Right forelimb (tissue), 1 donor: ENCODE measurements around the gene NFATC4.

Source experiments
- DNase-seq: peaks from one replicate; pipeline ENCODE4 v3.0.0-alpha.2; 2018

The NFATC4 gene

DNA sequence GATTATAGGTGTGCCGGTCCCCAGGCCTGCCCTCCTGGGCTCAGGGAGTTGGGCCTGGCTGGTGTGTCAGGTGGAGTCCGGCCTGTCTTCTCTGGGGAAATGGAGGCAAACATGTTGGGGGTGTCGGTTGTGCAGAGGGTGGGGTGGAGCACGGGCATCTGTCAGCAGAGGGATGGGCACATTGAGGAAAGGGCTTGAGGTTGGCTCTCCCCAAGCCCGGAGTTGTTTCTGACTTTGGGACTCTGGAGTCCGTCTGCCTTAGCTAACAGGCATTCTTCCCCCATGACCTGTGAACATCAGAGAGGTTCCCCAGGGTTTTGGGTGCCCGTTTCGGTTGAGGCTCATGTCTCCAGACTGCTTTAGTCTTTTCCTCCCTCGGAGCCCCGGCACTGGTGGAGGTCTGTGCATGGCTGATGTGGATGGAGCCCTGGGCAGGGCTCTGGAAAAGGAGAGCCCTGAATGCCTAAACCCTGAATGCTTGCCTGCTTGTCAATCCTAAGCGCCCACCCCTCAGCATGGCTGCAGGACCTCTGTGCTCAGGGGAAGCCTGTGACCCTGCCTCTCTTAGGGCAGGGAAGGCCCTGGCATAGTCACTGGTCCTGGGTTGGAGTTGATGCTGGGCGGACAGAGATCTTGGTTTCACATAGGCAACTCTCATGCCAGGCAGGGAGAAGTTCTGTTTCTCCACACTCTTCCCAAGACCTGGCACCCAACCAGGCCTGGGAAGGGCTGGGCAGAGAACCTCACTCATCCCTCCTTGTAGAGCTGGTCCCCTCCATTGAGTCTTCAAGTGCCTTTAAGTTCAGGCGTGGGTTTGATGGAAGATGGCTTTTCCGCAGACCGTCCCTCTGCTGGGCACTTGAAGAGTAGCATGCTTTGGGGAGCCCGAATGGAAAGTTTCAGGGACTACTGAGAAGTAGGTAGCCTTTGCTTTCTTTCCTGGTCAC, 43.7 kb downstream of the NFATC4 start:
- no peak for DNase-seq

DNA sequence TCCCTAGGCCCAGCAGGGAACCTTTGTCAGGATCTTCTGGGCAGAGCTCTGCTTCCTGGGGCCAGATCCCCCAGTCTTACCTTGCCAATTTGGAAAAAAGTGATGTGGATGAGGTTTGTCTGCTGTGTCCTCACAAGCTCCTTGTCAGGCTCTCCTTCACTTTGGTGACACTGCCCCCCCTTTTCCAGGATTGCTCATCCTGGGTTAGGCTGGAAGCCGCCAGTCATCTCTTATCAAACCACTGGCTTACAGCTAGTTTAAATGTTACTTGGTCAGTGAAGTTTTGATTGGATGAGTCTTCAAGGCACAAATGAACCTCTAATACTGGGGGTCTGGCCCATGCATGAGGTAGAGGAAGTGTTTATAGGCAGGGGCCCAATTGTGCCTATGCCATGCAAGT, 46.1 kb downstream of the NFATC4 start:
- no peak for DNase-seq

DNA sequence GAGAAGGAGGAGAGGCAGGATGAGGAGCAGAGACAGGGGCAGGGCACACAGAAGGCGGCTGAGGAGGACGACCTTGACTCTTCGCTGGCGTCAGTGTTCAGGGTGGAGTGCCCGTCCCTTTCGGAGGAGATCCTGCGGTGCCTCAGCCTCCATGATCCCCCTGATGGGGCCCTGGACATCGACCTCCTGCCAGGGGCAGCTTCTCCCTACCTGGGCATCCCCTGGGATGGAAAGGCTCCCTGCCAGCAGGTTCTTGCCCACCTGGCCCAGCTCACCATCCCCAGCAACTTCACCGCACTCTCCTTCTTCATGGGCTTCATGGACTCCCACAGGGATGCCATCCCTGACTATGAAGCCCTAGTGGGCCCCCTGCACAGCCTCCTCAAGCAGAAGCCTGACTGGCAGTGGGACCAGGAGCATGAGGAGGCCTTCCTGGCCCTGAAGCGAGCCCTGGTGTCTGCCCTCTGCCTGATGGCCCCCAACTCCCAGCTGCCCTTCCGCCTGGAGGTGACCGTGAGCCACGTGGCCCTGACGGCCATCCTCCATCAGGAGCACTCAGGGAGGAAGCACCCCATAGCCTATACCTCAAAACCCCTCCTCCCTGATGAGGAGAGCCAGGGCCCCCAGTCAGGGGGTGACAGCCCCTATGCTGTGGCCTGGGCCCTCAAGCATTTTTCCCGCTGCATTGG, 46.9 kb downstream of the NFATC4 start:
- no peak for DNase-seq

DNA sequence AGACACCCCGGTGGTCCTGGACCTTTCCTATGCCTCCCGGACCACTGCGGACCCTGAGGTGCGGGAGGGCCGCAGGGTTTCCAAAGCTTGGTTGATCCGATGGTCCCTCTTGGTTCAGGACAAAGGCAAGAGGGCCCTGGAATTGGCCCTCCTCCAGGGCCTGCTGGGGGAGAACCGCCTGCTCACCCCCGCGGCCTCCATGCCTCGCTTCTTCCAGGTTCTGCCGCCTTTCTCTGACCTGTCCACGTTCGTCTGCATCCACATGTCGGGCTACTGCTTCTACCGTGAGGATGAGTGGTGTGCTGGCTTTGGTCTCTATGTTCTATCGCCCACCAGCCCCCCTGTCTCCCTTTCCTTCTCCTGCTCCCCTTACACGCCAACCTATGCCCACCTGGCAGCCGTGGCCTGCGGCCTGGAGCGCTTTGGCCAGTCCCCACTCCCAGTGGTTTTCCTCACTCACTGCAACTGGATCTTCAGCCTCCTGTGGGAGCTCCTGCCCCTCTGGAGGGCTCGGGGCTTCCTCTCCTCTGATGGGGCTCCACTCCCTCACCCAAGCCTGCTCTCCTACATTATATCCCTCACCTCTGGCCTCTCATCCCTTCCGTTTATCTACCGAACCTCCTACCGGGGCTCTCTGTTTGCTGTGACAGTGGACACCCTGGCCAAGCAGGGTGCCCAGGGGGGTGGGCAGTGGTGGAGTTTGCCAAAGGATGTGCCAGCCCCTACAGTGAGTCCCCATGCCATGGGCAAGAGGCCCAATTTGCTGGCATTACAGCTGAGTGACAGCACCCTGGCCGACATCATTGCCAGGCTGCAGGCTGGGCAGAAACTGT, 47.7 kb downstream of the NFATC4 start:
- DNase-seq, result no peak

DNA sequence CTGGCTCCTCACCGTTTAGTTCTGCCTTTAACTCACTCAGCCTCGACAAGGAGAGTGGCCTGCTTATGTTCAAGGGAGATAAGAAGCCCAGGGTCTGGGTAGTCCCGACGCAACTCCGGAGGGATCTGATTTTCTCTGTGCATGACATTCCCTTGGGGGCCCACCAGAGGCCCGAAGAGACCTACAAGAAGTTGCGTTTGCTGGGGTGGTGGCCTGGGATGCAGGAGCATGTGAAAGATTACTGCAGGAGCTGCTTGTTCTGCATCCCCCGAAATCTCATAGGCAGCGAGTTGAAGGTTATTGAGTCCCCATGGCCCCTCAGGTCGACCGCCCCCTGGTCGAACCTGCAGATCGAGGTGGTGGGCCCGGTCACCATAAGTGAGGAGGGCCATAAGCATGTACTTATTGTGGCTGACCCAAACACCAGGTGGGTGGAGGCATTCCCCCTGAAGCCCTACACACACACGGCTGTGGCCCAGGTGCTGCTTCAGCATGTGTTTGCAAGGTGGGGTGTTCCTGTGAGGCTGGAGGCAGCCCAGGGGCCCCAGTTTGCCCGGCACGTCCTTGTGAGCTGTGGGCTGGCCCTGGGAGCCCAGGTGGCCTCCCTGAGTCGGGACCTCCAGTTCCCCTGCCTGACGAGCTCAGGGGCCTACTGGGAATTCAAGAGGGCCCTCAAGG, 48.4 kb downstream of the NFATC4 start:
- DNase-seq, result no peak

DNA sequence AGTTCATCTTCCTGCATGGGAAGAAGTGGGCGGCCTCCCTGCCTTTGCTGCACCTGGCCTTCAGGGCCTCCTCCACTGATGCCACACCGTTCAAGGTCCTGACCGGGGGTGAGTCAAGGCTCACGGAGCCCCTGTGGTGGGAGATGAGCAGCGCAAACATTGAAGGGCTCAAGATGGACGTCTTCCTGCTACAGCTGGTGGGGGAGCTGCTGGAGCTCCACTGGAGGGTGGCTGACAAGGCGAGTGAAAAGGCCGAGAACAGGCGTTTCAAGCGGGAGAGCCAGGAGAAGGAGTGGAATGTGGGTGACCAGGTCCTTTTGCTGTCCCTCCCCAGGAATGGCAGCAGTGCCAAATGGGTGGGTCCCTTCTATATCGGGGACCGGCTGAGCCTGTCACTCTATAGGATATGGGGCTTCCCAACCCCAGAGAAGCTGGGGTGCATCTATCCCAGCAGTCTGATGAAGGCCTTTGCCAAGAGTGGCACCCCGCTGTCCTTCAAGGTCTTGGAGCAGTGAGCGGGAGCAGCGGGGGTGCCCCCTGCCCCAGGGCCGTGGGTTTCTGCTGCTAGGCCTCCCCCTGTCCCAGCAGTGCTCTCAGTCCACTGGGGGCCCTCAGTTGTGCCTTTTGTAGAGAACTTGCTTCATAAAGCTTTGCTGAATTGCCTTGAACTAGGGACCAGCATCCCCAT, 49.1 kb downstream of the NFATC4 start:
- DNase-seq, result peak; percentile 43

DNA sequence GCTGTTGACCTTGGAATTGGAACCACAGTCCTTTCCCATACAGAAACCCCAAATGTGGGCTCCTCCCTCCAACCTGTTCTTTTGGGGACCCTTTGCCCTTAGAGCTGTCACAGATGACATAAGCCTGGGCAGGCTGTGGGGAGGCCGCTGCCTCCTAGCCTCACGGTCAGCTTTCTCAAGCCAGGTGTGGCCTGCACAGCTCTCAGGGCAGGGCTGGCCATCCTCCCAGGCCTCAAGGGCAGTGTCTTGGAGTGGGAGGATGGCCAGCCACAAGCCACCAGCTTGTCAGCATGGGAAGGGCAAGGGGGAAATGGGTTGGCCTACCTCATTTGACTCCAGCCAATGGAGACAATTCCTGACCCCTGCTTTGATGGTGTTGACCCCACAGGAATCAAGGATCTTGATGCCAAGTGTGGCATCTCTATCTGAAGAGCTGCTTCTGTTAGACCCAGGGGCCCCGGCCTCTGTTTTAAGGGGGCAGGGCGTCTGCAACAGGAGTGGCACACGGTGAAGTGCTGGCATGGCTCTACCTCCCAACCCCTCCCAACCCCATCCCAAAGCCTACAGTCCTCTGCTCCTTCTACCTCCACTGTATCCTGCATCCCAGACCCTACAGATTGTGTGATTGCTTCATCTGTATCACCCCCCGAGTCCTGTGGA, 50.0 kb downstream of the NFATC4 start:
- DNase-seq, result peak; percentile 27

DNA sequence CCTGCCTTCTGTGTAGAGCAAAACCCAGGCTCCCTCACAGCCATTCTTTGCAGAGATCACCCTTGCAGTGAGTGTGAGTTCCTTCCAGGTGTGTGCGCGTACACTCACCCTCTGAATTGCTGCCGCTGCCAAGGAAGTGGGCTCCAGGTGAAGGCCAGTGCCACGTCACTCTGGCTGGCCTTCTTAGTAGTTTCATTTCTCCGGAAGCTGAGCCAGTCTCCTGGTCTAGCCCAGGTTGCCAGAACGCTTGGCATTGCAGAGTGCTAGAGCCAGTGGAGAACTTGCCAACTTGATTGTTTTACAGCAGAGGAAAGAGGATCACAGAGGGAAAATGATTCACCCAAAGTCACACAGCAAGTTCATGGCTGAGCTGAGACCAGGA, 50.5 kb downstream of the NFATC4 start:
- DNase-seq, result no peak

DNA sequence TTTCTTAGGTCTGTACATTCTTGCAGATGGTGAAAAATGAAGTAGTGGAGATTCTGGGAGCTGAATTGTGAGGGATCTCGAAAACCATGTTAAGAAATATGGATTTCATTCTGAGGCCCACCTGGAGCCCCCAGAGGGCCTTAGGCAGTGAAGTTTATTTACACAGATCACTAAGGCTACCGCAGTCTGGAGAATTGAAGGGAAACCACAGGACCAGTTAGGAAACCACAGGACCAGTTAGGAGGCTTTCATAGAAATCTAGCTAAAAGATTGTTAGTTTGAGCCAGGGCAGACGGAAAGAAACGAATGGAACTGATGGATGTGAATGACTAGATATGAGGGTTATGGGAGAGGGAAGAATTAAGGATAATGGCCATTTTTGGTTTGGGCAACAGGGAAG, 54.3 kb downstream of the NFATC4 start:
- DNase-seq, result no peak

DNA sequence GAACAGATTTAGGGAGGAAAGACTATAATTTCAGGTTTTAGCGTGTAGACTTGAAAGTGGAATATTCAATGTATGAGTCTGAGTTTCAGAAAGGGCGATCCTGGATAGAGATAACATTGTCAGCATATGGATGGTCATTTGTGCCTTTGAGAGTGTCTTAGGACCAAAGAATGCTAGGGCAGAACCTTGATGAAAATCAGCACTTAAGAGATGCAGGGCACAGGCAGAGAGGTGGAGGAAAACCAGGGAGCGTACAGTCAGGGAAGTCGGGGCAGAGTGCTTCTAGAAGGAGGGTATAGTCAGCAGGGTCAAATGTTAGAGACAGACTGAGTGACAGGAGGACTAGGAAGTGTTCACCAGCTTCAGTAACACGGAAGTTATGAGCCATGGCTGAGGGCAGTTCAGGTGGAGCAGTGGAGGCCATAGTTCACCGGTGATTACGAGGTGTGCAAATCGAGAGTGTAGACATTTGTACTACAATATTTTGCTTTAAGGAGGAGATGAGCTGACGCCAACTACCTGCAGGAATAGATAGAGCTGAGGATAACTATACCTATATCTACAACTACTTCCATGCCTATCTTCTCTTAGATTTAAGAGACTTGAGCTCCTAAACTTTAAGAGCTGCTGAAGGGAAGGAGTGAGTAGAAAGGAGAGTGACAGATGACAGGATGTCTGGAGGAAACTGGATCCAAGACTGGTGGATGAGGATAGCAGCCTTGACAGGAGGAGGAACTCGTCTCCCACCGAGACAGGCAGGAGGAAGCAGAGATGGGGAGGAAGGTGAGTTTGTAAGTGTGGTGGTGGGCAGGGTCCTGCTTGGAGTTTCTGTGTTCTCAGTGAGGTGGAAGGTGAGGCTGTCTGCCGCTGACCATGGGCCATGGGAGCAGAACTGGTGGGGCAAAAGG, 55.0 kb downstream of the NFATC4 start:
- DNase-seq, result no peak

DNA sequence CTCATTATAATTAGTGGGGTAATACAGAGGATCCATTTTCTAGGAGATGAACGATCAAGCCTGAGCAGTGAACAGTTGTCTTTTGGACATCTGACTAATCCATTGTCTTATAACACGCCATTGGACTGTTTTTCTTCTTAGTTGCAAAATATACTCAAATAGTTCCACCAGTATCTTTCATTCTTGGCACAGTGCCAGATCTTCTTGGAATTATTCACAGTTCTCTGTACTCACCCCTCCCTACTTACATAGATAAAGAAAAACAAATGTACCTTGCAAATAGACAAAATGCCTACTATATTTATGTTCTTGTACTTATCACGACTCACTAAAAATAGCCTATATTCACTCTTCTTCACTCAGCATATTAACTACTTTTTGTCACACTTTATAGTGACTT, 57.7 kb downstream of the NFATC4 start:
- no peak for DNase-seq

DNA sequence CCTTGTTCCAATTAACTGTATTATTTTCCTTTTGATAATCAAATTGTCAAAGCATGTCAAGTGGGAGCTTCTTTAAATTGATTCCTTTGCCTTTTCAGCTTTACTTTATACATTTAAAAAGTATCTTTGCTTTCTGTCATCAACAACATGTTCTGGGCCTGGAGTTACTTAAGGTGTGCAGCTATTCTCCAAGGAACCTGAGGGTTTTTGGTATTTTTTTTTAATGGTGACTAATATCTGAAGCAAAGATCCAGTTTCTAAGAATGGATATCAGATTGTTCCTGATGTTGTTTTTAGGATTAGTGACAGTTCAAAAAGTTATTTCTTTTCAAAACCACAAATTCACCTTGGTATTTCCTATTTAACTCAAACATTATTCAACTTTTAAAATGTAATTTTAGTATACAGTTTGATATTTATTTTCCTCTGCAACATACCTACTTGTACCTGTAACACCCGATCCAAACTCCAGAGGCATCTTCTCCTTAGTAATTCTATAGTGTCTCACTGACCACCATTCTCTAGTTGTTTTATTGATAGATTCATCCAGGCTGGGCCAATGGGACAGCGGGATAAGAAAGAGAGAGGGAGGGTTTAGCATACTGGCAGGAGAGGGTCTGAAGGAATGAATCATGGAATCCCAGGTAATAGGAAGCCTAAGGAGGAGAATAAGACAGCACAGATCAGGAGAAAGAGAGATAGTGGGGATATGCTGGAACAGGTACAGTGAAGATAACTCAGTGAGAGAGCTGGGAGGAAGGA, 58.3 kb downstream of the NFATC4 start:
- DNase-seq, result no peak

DNA sequence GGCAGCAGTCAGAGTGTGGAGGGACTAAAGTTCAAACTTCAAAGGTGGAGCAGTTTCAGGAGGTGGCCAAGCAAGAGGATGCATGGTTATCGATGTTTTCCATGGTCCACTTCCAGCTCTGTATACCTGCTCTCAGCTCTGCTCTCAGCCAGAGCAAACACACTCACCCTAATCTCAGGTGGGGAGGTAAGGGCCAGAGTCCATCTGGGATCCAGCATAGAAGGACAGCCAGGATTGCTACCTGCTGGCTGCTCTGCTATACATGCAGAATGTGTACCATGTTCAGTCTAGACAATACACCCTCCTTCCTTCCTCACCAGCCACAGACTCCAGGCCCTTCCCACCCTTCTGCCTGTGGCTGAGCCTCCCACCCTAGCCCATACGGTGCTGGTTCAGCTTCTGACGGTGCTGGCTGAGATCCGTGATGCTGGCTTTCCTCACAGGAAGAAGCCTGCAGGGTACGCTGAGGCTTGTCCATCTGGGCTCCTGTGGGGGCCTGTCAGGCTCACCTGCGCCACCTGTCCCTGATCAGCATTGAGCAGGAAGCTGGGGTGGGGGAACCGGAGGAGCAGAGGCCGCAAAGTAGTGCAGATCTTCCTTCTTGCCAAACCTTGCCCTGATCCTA, 59.0 kb downstream of the NFATC4 start:
- no peak for DNase-seq

DNA sequence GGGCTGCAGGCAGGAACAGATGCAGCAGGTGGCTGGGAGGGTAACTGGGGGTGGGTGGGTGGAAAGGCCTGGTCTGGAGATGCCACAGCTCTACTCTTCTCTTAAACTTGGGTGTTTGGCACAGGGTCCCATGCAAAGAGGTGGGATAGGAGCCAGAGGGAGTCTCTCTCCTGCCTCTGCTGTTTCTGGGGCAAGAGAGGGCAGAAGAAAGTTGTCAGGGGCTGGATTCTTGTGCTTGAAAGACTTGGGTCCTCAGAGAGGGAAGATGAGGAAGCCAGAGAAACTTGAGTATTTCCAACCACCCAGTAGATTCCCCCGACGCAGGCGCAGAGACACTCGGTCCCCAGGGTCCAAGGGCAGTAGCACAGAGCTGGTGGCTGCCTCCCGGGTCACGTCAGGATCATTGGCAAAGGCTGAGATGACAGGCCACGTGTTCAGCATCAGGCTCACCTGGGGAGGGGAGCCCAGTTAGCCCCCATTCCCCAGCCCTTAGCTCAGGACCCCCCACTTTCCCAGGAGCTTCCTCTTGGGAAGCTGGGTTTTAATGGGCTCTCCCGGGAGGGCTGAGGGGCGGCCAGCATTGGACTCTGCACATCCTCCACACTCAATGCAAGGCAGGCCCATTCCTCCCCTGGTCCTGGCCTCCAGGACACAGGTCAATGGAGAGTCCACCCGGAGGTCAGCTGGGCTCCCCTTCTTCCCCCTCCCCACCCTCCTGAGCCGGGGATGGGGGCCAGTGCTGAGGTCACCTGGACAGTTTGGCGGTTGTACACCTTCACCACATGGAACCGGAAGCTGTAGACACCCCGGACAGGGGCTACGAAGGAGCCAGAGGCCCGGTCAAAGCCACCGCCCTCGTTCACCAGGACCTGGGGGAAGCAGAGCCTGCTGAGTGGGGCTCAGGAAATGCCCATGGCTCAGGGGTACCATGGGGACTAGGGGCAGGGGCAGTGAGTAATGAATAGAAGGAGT, 59.8 kb downstream of the NFATC4 start:
- no peak for DNase-seq

DNA sequence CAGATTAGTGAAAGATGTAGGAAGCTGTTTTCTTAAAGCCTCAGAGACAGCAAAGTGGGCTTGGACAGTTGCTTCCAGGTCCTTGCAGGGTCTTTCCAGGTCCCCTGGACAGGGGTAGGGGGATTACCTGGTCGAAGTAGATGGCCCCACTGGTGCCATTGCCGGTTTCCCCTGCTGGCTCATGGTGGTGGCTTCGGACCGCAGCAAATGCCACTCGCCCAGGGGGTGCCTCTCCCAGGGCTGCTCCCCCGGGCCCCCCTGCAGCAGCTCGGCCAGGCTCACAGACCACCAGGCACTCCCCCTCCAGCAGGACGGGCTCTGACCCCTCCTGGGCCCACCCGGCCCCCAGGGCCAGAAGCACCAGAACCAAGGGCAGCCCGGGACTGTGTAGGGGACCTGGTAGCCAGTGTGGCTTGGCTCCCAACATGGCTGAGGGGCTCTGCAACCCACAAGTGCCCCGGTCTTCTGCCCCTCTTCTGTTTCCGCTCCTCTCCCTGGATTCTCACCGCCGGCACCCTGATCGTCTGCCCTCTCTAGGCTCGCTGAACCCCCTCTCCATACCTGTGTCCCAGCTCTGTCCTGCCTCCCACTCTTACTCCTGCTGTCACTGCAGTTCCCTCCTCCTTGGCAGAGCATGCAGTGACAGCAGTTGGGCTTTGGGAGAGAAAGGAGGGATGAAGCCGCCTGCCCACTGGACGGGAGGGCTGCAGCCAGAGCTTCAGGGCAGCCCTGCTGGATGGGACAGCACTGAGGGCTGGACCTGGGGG, 60.8 kb downstream of the NFATC4 start:
- DNase-seq, result no peak
